Measurements from ENCODE around the gene JUND.

DNA sequence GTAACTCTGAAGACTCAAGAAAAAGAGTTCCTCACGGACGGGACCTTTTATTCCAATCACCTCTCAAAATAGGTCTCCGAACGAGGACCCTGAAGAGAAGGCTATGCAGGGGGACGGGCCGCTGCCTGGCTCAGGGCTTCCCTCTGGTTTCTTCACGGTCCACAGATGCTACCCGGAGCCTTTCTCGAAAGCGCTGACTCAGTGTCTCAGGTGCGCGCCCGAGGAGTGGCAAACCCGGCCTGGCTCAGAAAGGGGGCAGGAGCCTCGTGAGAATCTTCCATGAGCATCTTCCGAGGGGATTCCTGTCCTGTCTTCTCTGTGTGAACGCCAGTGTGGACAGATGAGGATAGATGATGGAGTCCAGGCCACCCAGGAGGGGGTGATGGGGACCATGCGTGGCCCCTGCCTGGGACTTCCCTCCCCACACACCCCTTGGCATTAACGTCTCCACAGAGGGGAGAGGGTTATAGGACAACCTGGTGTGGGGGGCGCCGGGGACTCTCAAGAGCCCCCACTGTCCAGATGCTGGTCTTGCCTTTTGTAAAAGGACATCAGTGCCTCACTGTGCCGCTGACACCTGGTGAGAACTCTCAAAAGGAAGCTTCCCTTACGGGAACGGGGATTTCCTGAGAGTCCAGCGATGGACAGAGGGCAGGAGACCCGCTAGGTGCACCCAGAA, 24.9 kb upstream of the JUND start:
- TF ChIP-seq FOXK2 (IDR thresholded peaks at IDR 0.05) (no peak), SP1 (IDR thresholded peaks at IDR 0.05) (no peak), PKNOX1 (IDR thresholded peaks at IDR 0.05) (no peak), HDGF (IDR thresholded peaks at IDR 0.05; ENCODE audit: borderline replicate concordance) (no peak), ZNF384 (IDR thresholded peaks at IDR 0.05) (no peak), BHLHE40 (IDR thresholded peaks at IDR 0.05; ENCODE audit: borderline replicate concordance) (no peak), CTBP1 (IDR thresholded peaks at IDR 0.05; ENCODE audit: borderline replicate concordance) (no peak), ELF4 (IDR thresholded peaks at IDR 0.05) (no peak), FOXM1 (IDR thresholded peaks at IDR 0.05; ENCODE audit: borderline replicate concordance) (no peak)
